WERI-Rb-1 (cell line): ENCODE measurements around the gene PATZ1.

Source experiments
- DNase-seq: peaks from one replicate; pipeline ENCODE4 v3.0.0-alpha.2; 2020
- H3K27ac ChIP-seq: fragments of 250-450 bp; sonication (Bioruptor Pico); 2 replicates; pipeline ENCODE4 v1.5.1; 2020; ENCODE audit warnings: mild to moderate bottlenecking, moderate library complexity
- H3K27me3 ChIP-seq: fragments of 250-450 bp; sonication (Bioruptor Pico); 2 replicates; pipeline ENCODE4 v1.5.1; 2021; ENCODE audit warnings: mild to moderate bottlenecking, low read depth, moderate library complexity; ENCODE audit not compliant: insufficient read depth, severe bottlenecking
- H3K36me3 ChIP-seq: fragments of 250-450 bp; sonication (Bioruptor Pico); 2 replicates; pipeline ENCODE4 v1.5.1; 2020; ENCODE audit warnings: mild to moderate bottlenecking, moderate library complexity
- H3K4me3 ChIP-seq: 2 replicates; pipeline ENCODE4 v1.5.1; 2011; ENCODE audit warnings: low read depth, mild to moderate bottlenecking, control low read depth, low read length
- H3K9me3 ChIP-seq: fragments of 250-450 bp; sonication (Bioruptor Pico); 2 replicates; pipeline ENCODE4 v1.5.1; 2021; ENCODE audit warnings: mild to moderate bottlenecking, moderate library complexity; ENCODE audit not compliant: severe bottlenecking
- TF ChIP-seq, protein P1 (sequence below): IDR thresholded peaks from 2 replicates; pipeline ENCODE4 v1.5.1; 2011; ENCODE audit warnings: low read depth, mild to moderate bottlenecking, control low read depth, inconsistent platforms, low read length

Gene PATZ1

DNA sequence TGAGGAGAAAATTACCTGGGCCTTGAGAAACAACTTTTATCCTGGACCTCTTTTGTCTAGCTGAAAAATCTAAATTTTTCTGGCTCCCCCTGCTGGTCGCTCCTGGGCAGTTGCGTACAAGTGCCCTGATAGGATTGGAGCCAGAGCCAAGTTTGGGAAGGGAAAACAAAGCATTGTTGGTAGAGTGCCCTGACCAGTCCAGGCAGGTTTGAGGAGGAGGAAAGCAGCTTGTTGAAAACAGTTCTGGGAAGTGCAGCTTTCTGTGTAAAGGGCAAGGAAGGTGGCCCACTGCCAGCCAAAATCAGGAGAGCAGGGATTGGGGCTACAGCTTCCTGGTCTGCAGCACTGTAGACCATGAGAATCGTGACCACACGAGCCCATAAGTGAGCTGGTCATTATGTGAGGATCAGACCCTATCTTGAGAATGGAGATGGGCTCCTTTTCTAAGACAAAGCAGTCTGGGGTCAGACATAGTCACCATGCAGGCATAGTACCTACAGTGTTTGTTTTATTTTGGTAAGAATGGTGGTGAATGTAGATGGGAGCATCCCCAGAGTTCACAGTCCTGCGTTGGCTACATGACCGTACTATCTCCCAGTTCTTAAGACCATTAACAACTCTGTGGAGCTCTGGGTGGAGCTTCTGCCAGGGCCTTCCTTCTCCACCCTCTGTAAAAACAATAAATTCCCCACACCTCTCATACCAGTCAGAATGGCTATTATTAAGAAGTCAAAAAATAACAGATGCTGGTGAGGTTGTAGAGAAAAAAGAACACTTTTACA, 32.6 kb downstream of the PATZ1 start:
- Histone ChIP-seq H3K27me3 (no peaks in the 10 kb centered on the region), H3K36me3 (no peaks in the 10 kb centered on the region), H3K27ac (no peak overlapping the region), H3K9me3 (peaks cover 3% of the 10 kb centered on the region), H3K4me3 (no peak overlapping the region)
- TF ChIP-seq, protein P1, sequence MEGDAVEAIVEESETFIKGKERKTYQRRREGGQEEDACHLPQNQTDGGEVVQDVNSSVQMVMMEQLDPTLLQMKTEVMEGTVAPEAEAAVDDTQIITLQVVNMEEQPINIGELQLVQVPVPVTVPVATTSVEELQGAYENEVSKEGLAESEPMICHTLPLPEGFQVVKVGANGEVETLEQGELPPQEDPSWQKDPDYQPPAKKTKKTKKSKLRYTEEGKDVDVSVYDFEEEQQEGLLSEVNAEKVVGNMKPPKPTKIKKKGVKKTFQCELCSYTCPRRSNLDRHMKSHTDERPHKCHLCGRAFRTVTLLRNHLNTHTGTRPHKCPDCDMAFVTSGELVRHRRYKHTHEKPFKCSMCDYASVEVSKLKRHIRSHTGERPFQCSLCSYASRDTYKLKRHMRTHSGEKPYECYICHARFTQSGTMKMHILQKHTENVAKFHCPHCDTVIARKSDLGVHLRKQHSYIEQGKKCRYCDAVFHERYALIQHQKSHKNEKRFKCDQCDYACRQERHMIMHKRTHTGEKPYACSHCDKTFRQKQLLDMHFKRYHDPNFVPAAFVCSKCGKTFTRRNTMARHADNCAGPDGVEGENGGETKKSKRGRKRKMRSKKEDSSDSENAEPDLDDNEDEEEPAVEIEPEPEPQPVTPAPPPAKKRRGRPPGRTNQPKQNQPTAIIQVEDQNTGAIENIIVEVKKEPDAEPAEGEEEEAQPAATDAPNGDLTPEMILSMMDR = peak; percentile 63
- peak; percentile 62 for DNase-seq

DNA sequence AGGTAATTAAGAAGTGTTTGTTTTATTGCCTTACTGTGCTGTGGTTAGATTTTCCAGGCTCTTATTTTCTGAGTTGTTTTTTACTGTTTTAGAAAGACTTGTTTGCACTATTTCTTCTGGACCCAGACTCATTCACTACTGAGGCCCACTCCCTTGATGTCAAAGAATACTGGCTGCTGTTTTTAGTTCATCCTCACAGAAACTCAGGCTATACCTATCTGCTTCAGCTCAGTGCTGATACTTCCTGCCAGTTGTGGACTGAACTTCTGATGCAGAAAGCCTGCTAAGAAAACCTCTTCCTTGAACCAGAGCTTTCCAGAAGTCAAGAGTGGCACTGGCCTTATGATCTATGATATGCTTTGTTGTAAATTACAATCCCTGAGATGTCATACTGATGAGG, 38.0 kb downstream of the PATZ1 start:
- no peak overlapping the region for H3K4me3 ChIP-seq
- no peaks in the 10 kb centered on the region for H3K36me3 ChIP-seq
- no peak overlapping the region for H3K27ac ChIP-seq
- TF ChIP-seq, protein P1 = no peak
- H3K9me3 ChIP-seq = no peaks in the 10 kb centered on the region
- DNase-seq = no peak
- no peaks in the 10 kb centered on the region for H3K27me3 ChIP-seq

DNA sequence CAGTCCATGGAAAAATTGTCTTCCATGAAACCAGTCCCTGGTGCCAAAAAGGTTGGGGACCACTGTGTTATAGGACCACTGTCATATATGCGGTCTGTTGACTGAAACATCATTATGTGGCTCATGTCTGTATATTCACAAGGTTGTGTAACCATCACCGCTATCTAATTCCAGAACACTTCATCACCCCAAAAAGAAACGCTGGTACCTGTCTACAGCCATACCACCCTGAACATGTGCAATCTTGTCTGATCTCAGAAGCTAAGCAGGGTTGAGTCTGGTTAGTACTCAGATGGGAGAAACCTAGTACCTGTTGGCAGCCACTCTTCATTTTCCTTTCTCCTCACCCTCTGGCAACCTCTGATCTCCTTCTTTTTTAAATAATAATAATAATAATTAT, 41.0 kb downstream of the PATZ1 start:
- H3K27ac ChIP-seq = no peak overlapping the region
- H3K4me3 ChIP-seq = no peak overlapping the region
- no peaks in the 10 kb centered on the region for H3K36me3 ChIP-seq
- no peaks in the 10 kb centered on the region for H3K9me3 ChIP-seq
- TF ChIP-seq, protein P1 = no peak
- H3K27me3 ChIP-seq = no peaks in the 10 kb centered on the region
- no peak for DNase-seq

DNA sequence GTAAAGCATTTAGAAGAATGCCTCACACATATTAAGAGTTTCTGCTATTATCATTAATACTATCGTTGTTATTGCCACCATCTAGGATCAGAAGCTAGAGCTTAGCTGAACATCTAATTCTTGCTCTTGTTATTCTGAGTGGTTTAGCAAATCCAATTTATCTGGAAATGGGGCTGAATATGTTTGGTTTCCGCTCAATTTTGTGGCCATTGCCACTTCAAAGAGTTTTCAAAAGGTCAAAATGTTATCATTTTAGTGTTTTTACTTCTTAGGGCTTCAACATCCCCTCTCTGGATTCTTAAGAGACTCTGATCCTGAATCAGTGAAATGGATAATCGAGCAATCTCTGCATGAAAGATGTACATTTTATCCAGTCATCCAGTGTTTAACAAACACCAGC, 43.6 kb downstream of the PATZ1 start:
- no peaks in the 10 kb centered on the region for H3K27me3 ChIP-seq
- no peaks in the 10 kb centered on the region for H3K9me3 ChIP-seq
- TF ChIP-seq, protein P1 = no peak
- no peak overlapping the region for H3K27ac ChIP-seq
- no peak for DNase-seq
- no peaks in the 10 kb centered on the region for H3K36me3 ChIP-seq
- no peak overlapping the region for H3K4me3 ChIP-seq

DNA sequence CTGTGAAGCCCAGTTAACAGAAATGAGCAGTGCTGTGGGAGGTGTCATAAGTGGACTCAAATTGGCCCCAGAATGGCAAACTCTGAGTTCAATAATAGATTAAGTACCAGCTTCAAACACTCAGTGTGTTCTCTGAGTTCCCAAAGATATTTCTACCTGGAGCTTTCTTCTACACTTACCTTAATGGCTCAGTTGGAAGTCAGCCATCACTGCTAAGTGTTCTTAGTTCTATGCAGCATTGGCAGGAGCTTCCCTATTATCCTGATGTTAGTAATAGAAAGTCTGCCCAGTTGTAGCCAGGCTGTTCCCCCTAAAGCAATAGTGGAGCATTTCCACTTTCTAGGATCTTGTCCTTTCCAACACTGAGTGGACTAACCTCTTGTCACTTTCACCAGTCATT, 44.1 kb downstream of the PATZ1 start:
- TF ChIP-seq, protein P1 = no peak
- no peak for DNase-seq
- no peaks in the 10 kb centered on the region for H3K36me3 ChIP-seq
- no peak overlapping the region for H3K27ac ChIP-seq
- H3K27me3 ChIP-seq = no peaks in the 10 kb centered on the region
- H3K9me3 ChIP-seq = no peaks in the 10 kb centered on the region
- no peak overlapping the region for H3K4me3 ChIP-seq

DNA sequence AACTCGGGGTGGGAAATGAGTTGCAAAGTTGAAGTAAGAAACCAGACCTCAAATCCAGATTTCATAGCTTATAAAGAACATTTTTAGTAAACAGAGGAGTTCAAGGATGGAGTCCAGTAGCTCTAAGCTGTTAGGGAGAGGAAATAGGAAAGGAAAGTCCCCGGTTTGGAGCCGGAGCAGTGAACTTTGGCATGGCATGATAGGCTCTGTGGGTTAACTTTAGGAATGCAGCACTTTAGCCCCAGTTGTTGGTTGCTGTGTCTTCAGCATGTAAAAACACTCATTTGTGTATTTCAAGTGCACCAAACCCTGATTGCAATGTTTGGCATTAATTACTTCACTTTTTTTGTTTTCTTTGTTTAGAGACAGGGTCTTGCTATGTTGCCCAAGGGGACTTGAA, 45.2 kb downstream of the PATZ1 start:
- TF ChIP-seq, protein P1 = no peak
- no peaks in the 10 kb centered on the region for H3K27me3 ChIP-seq
- no peak overlapping the region for H3K4me3 ChIP-seq
- H3K36me3 ChIP-seq = no peaks in the 10 kb centered on the region
- no peak overlapping the region for H3K27ac ChIP-seq
- no peaks in the 10 kb centered on the region for H3K9me3 ChIP-seq
- DNase-seq = no peak
